NCI-H2227 treated with DMSO at 0.1 percent for 48 hours (cell line): ENCODE measurements around the gene MYH6.
"Not testable (repeated sequence)": the region's sequence is repeated elsewhere in the genome, so short reads cannot be mapped to it uniquely, and the experiment has no call there.

Source experiments
- DNase-seq: peaks from one replicate; lab custom pipeline; 2025; lab: John Stamatoyannopoulos, UW

The MYH6 gene

DNA sequence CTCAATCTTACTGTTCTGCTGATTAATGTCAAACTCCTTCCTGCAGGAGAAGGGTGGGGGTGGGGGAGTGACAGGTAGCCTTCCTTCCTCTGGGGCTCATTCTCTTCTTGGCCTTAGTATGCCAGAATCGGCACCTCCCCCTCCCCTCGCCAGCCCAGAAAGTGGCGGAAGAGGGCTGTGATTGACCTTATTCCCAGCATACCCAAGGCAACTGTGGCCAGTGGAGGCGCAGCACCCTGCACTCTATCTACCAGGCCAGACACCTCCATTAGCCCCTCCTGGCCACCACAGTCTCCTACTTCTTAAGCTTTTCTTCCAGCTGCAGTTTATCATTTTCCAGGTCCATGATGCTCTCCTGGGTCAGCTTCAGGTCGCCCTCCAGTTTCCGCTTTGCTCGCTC, 15.5 kb downstream of the MYH6 start:
- DNase-seq: no peak

DNA sequence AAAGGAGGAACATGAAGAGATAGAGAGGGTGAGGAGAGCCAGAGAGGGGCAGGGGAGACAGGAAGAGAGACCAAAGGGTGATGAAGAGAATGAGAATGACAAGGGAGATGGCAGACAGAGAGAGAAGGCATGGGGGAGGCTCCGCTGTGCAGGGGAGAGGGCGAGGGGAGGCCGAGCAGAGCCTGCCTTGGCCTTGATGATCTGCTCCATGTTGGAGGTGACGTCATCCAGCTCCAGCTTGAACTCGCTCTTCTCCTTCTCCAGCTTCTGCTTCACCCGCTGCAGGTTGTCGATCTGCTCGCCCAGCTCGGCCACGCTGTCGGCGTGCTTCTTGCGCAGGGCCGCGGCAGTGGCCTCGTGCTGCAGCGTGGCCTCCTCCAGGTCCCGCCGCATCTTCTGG, 18.2 kb downstream of the MYH6 start:
- DNase-seq: not testable (repeated sequence)

GRCh38 chr14:23389396-23389795, 18.7 kb downstream of the MYH6 start:
- DNase-seq: no peak

DNA sequence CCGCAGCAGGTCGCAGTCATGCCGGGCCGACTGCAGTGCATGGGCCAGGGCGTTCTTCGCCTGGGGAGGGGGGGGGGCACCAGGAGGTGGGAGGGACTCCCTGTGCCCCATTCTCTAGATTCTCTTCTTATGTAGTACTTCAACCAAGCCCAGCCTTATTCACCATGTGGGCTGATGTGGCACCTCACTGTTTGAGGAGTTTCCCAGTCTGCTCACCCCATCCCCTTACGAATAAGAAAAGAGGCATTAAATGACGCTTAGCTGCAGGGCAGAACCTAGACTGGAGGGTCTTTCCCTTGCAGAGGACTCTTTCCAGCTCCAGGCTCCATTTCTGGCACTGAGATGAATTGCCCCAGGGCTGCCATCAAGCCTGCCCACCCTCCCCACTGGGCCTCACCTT, 19.1 kb downstream of the MYH6 start:
- DNase-seq: no peak

DNA sequence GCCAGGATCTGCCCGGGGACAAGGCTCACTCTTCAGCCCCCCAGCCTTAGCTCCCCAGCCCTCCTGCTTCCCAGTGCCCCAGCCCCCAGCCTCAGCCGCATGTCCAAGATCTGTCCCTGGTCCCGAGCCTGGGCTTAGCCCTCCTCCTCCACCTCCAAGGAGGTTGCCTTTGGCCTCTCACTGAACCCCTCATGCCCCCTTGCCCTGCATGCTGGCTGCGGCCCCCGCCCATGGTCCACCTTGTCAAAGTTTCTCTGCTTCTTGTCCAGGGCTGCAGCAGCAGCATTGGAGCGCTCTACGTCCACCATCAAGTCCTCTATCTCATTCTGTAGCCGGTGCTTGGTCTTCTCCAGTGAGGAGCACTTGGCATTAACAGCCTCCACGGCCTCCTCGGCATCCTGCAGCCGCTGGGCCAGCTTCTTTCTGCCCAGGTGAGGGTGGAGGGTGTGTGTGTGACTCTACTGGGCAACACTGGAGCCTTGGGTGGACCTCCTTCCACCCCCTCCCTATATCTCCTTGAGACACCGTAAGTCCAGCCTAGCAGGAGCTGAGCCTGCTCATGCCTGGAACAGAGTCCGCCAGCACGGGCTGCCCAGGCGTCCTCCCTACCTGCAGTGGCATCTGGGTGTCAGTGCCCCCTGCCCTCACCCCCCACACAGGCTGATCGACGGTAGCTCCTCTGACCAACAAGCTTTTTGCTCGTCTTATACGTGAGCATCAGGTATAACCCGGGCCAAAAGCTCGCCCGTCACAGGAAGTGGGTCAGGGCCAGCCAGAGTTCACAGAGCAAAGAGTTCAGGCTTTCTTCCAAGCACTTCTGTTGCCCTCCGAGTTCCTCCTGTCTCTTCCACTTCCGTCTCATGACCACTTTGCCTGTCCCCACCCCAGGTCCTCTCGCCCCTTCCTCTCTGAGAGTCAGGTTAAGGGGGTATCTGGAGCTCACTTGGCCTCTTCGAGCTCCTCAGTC, 19.9 kb downstream of the MYH6 start:
- DNase-seq: no peak

DNA sequence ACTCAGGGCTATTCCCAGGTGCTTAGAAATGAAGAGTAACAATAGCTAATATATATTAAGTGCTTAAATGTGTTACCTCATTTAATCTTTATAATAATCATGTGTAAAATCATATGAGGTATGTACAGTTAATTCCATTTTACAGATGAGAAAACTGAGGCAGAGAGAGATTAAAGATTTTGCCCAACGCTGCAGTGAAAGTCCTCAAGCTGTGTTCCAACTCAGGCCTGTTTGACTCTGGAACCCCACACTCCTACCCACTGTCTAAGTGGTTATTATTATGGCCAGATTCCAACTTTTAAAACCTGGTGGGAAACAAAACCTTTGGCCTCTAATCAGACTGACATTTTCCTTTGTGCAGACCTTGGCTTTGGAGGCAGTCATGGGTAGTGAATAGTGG, 21.1 kb downstream of the MYH6 start:
- DNase-seq: no peak

DNA sequence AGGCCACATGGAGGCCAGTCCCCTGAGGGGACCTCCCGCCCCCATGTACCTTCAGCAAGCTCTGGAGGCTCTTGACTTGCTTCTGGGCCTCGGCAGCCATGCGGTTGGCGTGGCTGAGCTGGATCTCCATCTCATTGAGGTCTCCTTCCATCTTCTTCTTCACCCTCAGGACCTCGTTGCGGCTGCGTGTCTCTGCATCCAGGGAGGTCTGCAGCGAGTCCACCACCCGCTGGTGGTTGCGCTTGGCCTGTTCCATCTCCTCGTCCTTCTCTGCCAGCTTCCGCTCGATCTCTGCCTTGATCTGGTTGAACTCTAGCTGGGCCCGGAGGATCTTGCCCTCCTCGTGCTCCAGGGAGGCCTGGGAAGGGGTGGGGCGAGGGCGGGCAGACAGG, 21.8 kb downstream of the MYH6 start:
- DNase-seq: not testable (repeated sequence)

DNA sequence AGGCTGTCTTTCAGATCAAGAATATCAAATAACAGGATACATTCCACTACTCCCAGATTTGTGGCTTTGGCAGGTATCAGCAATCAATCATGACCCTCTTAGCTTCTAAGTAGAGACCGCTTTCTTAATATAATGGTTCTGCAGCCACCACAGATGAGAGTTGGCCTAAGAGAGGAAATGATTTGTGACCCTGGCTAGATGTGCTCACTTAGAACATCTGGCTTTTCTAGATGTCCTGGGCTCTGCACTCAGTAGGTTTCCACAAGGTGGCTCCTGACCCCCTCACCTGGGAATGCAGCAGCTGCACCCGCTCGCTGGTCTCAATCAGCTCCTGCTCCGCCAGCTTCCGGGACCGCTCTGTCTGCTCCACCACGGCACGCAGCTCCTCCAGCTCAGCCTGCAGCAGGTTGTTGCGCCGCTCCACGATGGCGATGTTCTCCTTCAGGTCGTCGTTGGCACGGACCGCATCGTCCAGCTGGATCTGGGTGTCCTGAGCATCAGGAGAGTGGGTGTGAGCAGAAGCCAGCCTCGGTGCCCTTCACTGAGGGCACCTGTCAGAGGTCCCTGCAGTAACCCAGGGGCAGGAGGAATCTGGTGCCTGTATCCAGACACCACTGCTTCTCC, 22.3 kb downstream of the MYH6 start:
- no peak for DNase-seq

DNA sequence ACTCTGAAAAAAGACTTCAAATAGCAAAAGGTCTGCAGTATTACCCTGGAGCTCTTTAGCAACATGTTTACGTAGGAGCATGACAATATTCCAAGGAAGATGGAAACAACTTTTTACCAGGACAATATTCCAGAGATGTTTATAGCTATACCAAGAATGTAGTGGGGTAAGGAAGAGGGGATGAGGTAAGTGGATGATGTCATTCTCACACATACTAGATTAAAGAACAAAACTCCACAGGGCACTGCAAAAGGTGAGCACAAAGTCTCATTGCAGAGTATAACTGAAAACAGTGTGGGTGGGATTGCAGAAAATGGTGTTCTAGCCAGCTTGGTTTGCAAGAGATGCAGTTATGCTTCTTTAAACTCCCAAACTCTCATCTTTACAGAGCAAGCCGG, 22.8 kb downstream of the MYH6 start:
- DNase-seq: no peak

DNA sequence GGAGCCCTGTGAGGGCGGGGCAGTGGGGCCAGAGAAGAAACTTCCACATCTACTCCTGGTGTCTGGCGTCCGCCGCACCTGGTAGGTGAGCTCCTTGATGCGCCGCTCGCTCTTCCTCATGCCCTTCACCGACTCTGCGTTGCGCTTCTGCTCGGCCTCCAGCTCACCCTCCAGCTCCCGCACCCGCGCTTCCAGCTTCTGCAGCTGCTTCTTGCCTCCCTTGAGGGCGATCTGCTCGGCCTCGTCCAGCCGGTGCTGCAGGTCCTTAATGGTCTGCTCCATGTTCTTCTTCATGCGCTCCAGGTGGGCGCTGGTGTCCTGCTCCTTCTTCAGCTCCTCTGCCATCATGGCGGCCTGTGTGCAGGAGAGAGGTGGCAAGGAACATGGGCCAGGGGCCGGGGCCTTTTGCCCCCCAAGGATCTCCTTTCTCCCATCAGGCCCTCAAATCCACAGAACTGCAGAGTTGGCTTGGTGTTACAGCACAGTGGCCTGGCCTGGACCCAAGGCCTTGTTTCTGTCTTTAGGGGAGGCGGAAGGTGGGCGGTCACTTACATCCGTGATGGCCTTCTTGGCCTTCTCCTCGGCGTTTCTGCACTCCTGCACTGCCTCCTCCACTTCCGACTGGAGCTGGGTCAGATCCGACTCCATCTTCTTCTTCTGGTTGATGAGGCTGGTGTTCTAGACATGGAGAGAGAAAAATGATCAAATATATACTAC, 23.6 kb downstream of the MYH6 start:
- no peak for DNase-seq

DNA sequence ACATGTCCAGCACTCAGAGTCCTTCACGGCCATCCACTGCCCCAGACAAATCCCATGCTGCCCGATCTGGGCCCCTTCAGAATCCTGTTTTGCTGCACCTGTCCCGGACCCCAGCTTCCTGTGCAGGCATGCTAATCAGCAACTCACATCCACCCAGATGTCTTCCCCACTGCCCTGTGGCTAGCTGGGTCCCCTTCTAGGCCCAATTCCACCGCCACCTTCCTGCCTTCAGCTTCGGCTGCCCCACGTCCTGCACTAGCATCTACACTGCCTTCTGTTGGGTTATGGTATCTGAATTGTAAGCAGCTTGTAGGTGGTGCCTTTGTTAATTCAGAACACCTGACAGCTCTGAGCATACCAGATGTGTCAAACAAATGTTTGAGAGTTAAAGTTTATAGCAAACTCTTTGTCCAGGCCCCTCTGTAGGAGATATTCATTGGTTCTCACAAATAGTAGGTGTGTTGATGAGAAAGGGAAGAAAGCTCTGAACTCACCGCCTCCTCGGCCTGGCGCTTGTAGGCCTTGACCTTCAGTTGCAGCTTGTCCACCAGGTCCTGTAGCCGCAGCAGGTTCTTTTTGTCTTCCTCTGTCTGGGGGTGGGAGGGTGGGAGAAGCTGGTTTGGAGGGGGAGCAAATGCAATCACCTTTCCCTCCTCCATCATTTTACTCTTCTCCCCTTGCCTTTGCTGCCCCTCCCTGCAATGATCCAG, 25.2 kb downstream of the MYH6 start:
- no peak for DNase-seq

- no peak for DNase-seq
Observed at GRCh38 chr14:23382276-23382675, 25.8 kb downstream of the MYH6 start.

DNA sequence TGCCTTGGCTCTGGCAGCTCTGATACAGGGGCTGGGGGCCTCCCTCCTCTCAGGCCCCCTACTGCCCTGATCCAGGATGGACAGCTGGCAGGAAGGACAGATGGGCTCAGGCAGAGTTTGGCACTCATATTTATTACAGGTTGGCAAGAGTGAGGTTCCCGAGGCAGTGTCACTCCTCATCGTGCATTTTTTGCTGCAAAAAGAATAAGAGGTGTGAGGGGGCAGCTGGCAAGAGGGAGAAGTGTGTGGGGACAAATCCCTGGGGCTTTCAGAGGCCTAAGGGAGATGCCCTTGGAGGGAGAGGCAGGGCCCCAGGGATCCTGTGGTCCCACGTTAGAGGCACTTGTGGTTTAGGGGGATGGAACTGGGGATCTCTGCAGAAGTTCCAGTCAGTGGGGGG, 26.2 kb downstream of the MYH6 start:
- DNase-seq: no peak

- DNase-seq: no peak
Observed at GRCh38 chr14:23380976-23381375, 27.1 kb downstream of the MYH6 start.

DNA sequence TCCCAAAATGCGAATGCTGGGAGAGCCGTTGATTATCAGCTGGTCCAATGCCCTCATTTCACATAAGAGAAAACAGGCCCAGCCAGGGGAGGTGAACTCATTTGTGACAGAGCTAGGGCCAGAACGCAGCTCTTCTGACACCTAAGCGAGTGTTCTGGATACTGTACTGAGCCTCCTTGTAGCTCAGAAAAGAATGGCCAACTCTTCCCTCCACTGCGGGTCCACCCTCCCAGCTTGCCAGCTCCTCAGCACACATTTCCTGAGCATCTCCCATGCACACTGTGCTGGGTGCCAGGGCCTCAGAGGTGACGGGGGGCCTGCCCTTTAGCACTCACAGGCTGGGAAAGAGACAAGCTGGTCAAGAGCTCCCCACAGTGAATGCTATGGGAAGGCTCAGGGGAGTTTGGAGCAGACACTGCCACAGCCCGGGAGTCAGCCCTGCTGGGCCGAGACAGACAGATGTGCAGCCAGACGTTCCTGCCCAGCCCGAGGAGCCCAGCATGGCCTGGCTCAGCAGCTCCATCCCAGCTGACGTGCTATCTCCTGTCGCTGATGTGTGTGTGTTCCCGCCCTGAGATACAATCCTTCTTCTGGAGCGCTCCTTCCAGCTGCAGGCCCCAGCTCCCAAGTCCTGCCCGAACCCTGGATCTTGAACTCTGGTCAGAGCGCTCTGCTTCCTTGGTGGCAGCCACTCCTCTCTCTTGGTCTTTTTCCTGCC, 27.7 kb downstream of the MYH6 start:
- DNase-seq: no peak

DNA sequence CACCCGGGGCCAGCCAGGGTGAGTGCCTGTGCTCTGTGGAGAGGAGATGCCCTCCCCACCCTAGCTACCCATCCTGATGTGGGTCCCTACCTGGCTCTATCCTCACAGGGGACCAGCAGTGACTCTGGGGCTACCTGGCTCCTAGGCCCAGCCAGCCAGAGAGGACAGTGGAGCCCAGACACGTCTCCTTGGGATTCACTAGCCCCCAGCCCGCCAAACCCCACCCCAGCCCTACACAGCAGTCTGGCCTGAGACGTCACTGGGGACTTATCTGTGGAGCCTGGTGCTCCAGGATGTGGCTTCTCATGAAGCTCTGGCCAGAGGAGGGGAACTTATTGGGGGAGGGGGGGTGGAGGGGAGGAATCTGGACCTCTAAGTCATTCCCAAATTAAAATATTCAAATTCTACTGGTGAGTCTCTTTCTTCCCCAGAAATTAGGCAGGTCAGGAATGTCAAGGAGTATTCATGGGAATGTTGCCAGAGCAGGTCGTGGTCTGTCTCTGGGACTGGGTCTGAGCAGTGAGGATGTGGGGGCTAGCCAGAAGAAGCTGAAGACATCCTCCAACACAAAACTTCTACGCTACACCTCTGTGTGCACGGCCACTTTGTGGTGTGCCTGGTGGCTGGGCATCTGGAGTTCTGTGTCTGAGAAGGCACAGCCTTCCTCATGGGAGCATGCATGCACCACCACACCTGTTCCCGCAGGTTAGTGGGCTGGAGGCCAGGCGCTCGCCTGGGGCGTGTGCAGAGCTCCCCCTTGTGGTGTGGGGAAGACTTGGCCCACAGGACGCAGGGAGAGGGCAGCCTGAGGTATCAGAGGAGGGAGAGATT, 28.5 kb downstream of the MYH6 start:
- DNase-seq: no peak

- no peak for DNase-seq
Observed at GRCh38 chr14:23378612-23379220, 29.4 kb downstream of the MYH6 start.

GRCh38 chr14:23377573-23378563, 30.2 kb downstream of the MYH6 start:
- no peak for DNase-seq

DNA sequence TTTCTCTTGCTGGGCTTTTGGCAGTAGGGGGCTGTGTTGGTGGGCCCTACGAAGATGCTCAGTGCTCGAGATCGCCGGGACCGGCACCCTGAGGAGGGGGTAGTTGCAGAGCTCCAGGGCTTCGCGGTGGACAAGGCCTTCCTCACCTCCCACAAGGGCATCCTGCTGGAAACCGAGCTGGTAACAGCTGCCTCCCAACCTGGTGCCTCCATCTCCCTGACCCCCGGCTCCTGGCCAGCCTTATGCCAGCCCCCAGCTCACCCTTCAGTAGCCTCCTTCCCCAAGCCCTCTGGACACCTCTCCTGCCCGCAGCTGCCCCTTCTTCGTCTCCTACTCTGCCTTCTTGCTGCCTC, 30.9 kb downstream of the MYH6 start:
- DNase-seq: no peak
